ENCODE data around the gene RNF214. TPM values are rescaled to one million over a fixed set of nuclear protein-coding genes. Genes with fewer than 3 reads are reported as not detected.

The RNF214 gene
- polyA plus RNA-seq, 1 donor (not counting 4 experiments of a cell fraction or from before 2014, with no cell fraction given), result 11.8 TPM

DNA sequence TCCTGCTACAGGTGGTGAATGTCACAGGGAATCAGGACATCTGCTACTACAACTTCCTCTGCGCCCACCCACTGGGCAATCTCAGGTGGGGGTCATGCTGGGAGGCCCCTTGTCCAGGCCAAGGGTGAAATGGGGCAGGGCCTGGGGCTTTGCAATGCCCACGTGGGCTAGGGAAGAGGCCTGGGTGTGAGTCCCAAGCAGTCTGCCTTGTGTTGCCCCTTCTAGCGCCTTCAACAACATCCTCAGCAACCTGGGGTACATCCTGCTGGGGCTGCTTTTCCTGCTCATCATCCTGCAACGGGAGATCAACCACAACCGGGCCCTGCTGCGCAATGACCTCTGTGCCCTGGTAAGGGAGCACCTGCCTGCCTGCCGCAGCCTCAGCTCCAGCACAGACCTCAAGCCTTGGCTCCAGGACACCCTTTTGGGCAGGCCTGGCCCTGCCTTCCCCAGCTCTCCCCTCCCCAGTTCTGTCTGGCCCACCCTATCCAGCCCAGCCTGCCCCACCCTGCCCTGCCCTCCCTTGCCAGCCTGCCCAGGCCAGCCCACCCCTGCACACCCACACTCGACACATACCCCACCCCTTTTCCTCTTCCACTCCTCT lies 42.4 kb upstream of the RNF214 start:
- no peak overlapping the region for H3K27ac ChIP-seq (ENCODE audit: control insufficient read depth, insufficient read depth, low read length)
- TF ChIP-seq EZH2 (IDR thresholded peaks at IDR 0.05; ENCODE audit: low read length), result no peak
- TF ChIP-seq CTCF (optimal IDR thresholded peaks at IDR 0.05 in 1 of 3, IDR thresholded peaks at IDR 0.05 in 1 of 3, conservative IDR thresholded peaks at IDR 0.05 in 1 of 3; ENCODE audit: extremely low read depth in 1 of 3, insufficient read depth in 2 of 3, low read length in 3 of 3), result no peak
- no peak for DNase-seq (ENCODE audit: low read depth, low spot score)
- H4K20me1 ChIP-seq (ENCODE audit: control insufficient read depth, extremely low read depth, insufficient read depth, low read length), result no peaks in the 10 kb centered on the region
- H3K9ac ChIP-seq (ENCODE audit: control insufficient read depth, extremely low read depth, insufficient read depth, low read length), result no peak overlapping the region
- H3K9me3 ChIP-seq (ENCODE audit: control insufficient read depth, low read depth, low read length), result no peaks in the 10 kb centered on the region
- H3K4me3 ChIP-seq (ENCODE audit: control insufficient read depth in 2 of 3, extremely low read depth in 1 of 3, insufficient read depth in 2 of 3, low read depth in 1 of 3, low read length in 3 of 3), result no peak overlapping the region
- dilution Hi-C loops (cut with MboI; ENCODE audit: extremely low pct_ligation_motif_present, low sequenced_read_pairs), result no loop called here
- no peaks in the 10 kb centered on the region for H3K9me1 ChIP-seq (ENCODE audit: control insufficient read depth, extremely low read depth, insufficient read depth, low read length)
- H3K4me1 ChIP-seq (ENCODE audit: control insufficient read depth, extremely low read depth, insufficient read depth, low read length), result peaks cover 7% of the 10 kb centered on the region
- no peak for FAIRE-seq
- peaks cover 9 to 35% of the 10 kb centered on the region in 2 experiments for H3K36me3 ChIP-seq (ENCODE audit: control insufficient read depth in 2 of 2, extremely low read depth in 1 of 2, insufficient read depth in 2 of 2, low read length in 2 of 2)
- no peaks in the 10 kb centered on the region for H3K27me3 ChIP-seq (ENCODE audit: control insufficient read depth, extremely low read depth, insufficient read depth, low read length)
- no peak overlapping the region for H2AFZ ChIP-seq (ENCODE audit: control insufficient read depth, low read length)
- no peak overlapping the region for H3K4me2 ChIP-seq (ENCODE audit: control insufficient read depth, extremely low read depth, insufficient read depth, low read depth, low read length)
- H3K79me2 ChIP-seq (ENCODE audit: control insufficient read depth, insufficient read depth, low read length), result no peaks in the 10 kb centered on the region

DNA sequence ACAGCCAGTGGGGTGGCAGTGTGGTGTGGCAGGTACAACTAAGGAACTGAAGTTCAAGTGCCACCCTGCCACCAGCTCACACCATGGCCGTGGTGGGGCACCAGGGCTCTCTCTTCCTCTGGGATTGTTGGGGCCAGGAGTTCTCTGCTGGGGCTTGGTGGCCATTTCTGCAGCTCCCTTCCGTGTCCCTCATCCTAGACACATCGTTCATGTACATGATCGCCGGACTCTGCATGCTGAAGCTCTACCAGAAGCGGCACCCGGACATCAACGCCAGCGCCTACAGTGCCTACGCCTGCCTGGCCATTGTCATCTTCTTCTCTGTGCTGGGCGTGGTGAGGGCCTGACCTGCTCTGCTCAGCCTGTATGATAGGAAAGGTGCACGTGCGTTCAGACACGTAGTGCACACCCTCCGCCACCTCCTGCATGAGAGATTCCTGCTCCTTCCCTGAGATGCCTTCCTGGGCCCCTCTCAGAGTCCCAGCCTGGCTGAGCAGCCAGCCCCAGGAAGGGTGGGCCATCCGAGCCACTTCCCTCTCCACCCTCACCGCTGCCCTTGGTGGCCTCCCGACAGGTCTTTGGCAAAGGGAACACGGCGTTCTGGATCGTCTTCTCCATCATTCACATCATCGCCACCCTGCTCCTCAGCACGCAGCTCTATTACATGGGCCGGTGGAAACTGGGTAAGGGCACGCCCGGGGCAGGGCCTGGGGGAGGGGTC lies 40.6 kb upstream of the RNF214 start:
- no peak overlapping the region for H3K27ac ChIP-seq (ENCODE audit: control insufficient read depth, insufficient read depth, low read length)
- H3K4me3 ChIP-seq (ENCODE audit: control insufficient read depth in 2 of 3, extremely low read depth in 1 of 3, insufficient read depth in 2 of 3, low read depth in 1 of 3, low read length in 3 of 3), result no peak overlapping the region
- H3K4me2 ChIP-seq (ENCODE audit: control insufficient read depth, extremely low read depth, insufficient read depth, low read depth, low read length), result no peak overlapping the region
- FAIRE-seq (no peak), DNase-seq (ENCODE audit: low read depth, low spot score) (no peak)
- H3K9ac ChIP-seq (ENCODE audit: control insufficient read depth, extremely low read depth, insufficient read depth, low read length), result no peak overlapping the region
- no peaks in the 10 kb centered on the region for H3K79me2 ChIP-seq (ENCODE audit: control insufficient read depth, insufficient read depth, low read length)
- H3K9me3 ChIP-seq (ENCODE audit: control insufficient read depth, low read depth, low read length), result no peaks in the 10 kb centered on the region
- dilution Hi-C loops (cut with MboI; ENCODE audit: extremely low pct_ligation_motif_present, low sequenced_read_pairs), result no loop called here
- H3K36me3 ChIP-seq (ENCODE audit: control insufficient read depth in 2 of 2, extremely low read depth in 1 of 2, insufficient read depth in 2 of 2, low read length in 2 of 2), result peaks cover 6 to 34% of the 10 kb centered on the region in 2 experiments
- no peak overlapping the region for H2AFZ ChIP-seq (ENCODE audit: control insufficient read depth, low read length)
- peaks cover 7% of the 10 kb centered on the region for H3K4me1 ChIP-seq (ENCODE audit: control insufficient read depth, extremely low read depth, insufficient read depth, low read length)
- H3K27me3 ChIP-seq (ENCODE audit: control insufficient read depth, extremely low read depth, insufficient read depth, low read length), result no peaks in the 10 kb centered on the region
- no peaks in the 10 kb centered on the region for H4K20me1 ChIP-seq (ENCODE audit: control insufficient read depth, extremely low read depth, insufficient read depth, low read length)
- no peaks in the 10 kb centered on the region for H3K9me1 ChIP-seq (ENCODE audit: control insufficient read depth, extremely low read depth, insufficient read depth, low read length)
- TF ChIP-seq CTCF (optimal IDR thresholded peaks at IDR 0.05 in 1 of 3, IDR thresholded peaks at IDR 0.05 in 1 of 3, conservative IDR thresholded peaks at IDR 0.05 in 1 of 3; ENCODE audit: extremely low read depth in 1 of 3, insufficient read depth in 2 of 3, low read length in 3 of 3) (no peak), EZH2 (IDR thresholded peaks at IDR 0.05; ENCODE audit: low read length) (no peak)

Measured in keratinocyte (primary cell).